Karpas-422 (cell line): ENCODE results near the gene RPGRIP1. TPM values are rescaled to one million over a fixed set of nuclear protein-coding genes. Genes with fewer than 3 reads are reported as not detected.
A peak's percentile ranks its signal among the peaks of the same experiment; 100 is the strongest.
"Not testable (repeated sequence)": the region's sequence is repeated elsewhere in the genome, so short reads cannot be mapped to it uniquely, and the experiment has no call there.

ENCODE experiments used
- DNase-seq: peaks from one replicate; pipeline ENCODE4 v3.0.0-alpha.2; 2015
- H2AFZ ChIP-seq: fragments of 200-600 bp; sonication (generic); 2 replicates; pipeline ENCODE4 v1.6.1; 2014; ENCODE audit warnings: antibody characterized with exemption, low read length, mixed read lengths
- H3K27ac ChIP-seq: fragments of 200-600 bp; sonication (generic); 2 replicates; pipeline ENCODE4 v1.5.1; 2014; ENCODE audit warnings: mild to moderate bottlenecking, low read length, moderate library complexity
- H3K27me3 ChIP-seq: fragments of 200-600 bp; sonication (generic); 2 replicates; pipeline ENCODE4 v1.6.1; 2014; ENCODE audit warnings: low read length, mixed read lengths
- H3K36me3 ChIP-seq: fragments of 200-600 bp; sonication (generic); 2 replicates; pipeline ENCODE4 v1.6.1; 2014; ENCODE audit warnings: low read length, mixed read lengths; ENCODE audit not compliant: insufficient read depth
- H3K4me1 ChIP-seq: fragments of 200-600 bp; sonication (generic); 2 replicates; pipeline ENCODE4 v1.6.1; 2014; ENCODE audit warnings: mild to moderate bottlenecking, low read length, mixed read lengths
- H3K4me2 ChIP-seq: fragments of 200-600 bp; sonication (generic); 2 replicates; pipeline ENCODE4 v1.6.1; 2014; ENCODE audit warnings: low read length, low read depth, mild to moderate bottlenecking; ENCODE audit not compliant: poor library complexity, severe bottlenecking
- H3K4me3 ChIP-seq: fragments of 200-600 bp; sonication (generic); 2 replicates; pipeline ENCODE4 v1.5.1; 2014; ENCODE audit warnings: mild to moderate bottlenecking, antibody characterized with exemption, low read length, mixed read lengths
- H3K79me2 ChIP-seq: fragments of 200-600 bp; sonication (generic); 2 replicates; pipeline ENCODE4 v1.6.1; 2014; ENCODE audit warnings: mild to moderate bottlenecking, low read length, mixed read lengths
- H3K9ac ChIP-seq: fragments of 200-600 bp; sonication (generic); 2 replicates; pipeline ENCODE4 v1.6.0; 2014; ENCODE audit warnings: low read length
- H3K9me2 ChIP-seq: fragments of 200-600 bp; sonication (generic), shearing (Covaris generic); replicated peaks from 2 replicates; pipeline ENCODE4 v1.6.0; 2014; ENCODE audit warnings: mild to moderate bottlenecking, low read length, moderate library complexity; ENCODE audit not compliant: insufficient read depth
- H3K9me3 ChIP-seq: fragments of 300-700, 200-600 bp; sonication (generic); 2 replicates; pipeline ENCODE4 v1.6.1; 2014; ENCODE audit warnings: low read length, mixed read lengths
- H4K20me1 ChIP-seq: fragments of 200-600 bp; sonication (generic); 2 replicates; pipeline ENCODE4 v1.6.1; 2014; ENCODE audit warnings: mild to moderate bottlenecking, antibody characterized with exemption, low read length, low read depth; ENCODE audit not compliant: insufficient read depth
- total RNA-seq: library from RNA; depleted of rRNA; stranded (reverse); fragments of >200 nt; shearing (Covaris generic); gene quantifications from 2 replicates; pipeline ENCODE4 v1.2.3, GENCODE V29; 2014; ENCODE audit warnings: low replicate concordance

The RPGRIP1 gene
- total RNA-seq, 1 experiment from 2014 or later, result not detected

GRCh38 chr14:21263284-21264024 is 16.4 kb upstream of the RPGRIP1 start:
- Histone ChIP-seq H3K4me2 (no peak overlapping the region), H3K9me3 (no peaks in the 10 kb centered on the region), H3K36me3 (peaks cover 81% of the 10 kb centered on the region), H3K27ac (peak overlapping the region; percentile 93), H3K9me2 (no peaks in the 10 kb centered on the region), H2AFZ (no peak overlapping the region), H4K20me1 (peaks cover 90% of the 10 kb centered on the region), H3K4me1 (peaks cover 56% of the 10 kb centered on the region), H3K4me3 (no peak overlapping the region), H3K9ac (no peak overlapping the region), H3K27me3 (no peaks in the 10 kb centered on the region), H3K79me2 (peaks cover 95% of the 10 kb centered on the region)
- DNase-seq, result no peak

- DNase-seq, result no peak
- Histone ChIP-seq H3K36me3 (peaks cover 79% of the 10 kb centered on the region), H2AFZ (no peak overlapping the region), H3K79me2 (peaks cover 95% of the 10 kb centered on the region), H3K4me1 (peaks cover 56% of the 10 kb centered on the region), H3K27me3 (no peaks in the 10 kb centered on the region), H3K4me3 (no peak overlapping the region), H3K4me2 (peak overlapping the region; percentile 88), H3K9ac (no peak overlapping the region), H4K20me1 (peaks cover 86% of the 10 kb centered on the region), H3K9me2 (no peaks in the 10 kb centered on the region), H3K9me3 (no peaks in the 10 kb centered on the region), H3K27ac (peak overlapping the region; percentile 93)
Measured at GRCh38 chr14:21264025-21264801, 15.7 kb upstream of the RPGRIP1 start.

GRCh38 chr14:21267431-21267845 is 12.4 kb upstream of the RPGRIP1 start:
- Histone ChIP-seq H3K27me3 (no peaks in the 10 kb centered on the region), H3K4me3 (peak overlapping the region; percentile 92), H4K20me1 (peaks cover 63% of the 10 kb centered on the region), H3K36me3 (peaks cover 58% of the 10 kb centered on the region), H3K9me3 (no peaks in the 10 kb centered on the region), H2AFZ (no peak overlapping the region), H3K9me2 (no peaks in the 10 kb centered on the region), H3K4me1 (peaks cover 62% of the 10 kb centered on the region), H3K4me2 (peak overlapping the region; percentile 88), H3K9ac (peak overlapping the region; percentile 95), H3K27ac (peak overlapping the region; percentile 93), H3K79me2 (peaks cover 68% of the 10 kb centered on the region)
- peak; percentile 85 for DNase-seq

- peaks cover 61% of the 10 kb centered on the region for H3K4me1 ChIP-seq
Measured at GRCh38 chr14:21267886-21268616, 11.8 kb upstream of the RPGRIP1 start.

GRCh38 chr14:21268617-21269251 is 11.1 kb upstream of the RPGRIP1 start:
- Histone ChIP-seq H2AFZ (no peak overlapping the region), H3K36me3 (peaks cover 50% of the 10 kb centered on the region), H3K27ac (peak overlapping the region; percentile 93), H3K79me2 (peaks cover 55% of the 10 kb centered on the region), H3K4me2 (peak overlapping the region; percentile 88), H3K27me3 (no peaks in the 10 kb centered on the region), H4K20me1 (peaks cover 51% of the 10 kb centered on the region), H3K4me3 (peak overlapping the region; percentile 92), H3K9me2 (no peaks in the 10 kb centered on the region), H3K9ac (peak overlapping the region; percentile 95), H3K4me1 (peaks cover 55% of the 10 kb centered on the region), H3K9me3 (no peaks in the 10 kb centered on the region)
- peak; percentile 92 for DNase-seq

More at GRCh38 chr14:21267886-21268616, 11.8 kb upstream of the RPGRIP1 start:
- DNase-seq, result peak; percentile 62
- H3K9me3 ChIP-seq, result no peaks in the 10 kb centered on the region
- H3K4me3 ChIP-seq, result peak overlapping the region; percentile 92
- no peak overlapping the region for H2AFZ ChIP-seq
- no peaks in the 10 kb centered on the region for H3K27me3 ChIP-seq
- no peaks in the 10 kb centered on the region for H3K9me2 ChIP-seq
- H3K27ac ChIP-seq, result peak overlapping the region; percentile 93
- H4K20me1 ChIP-seq, result peaks cover 58% of the 10 kb centered on the region
- H3K9ac ChIP-seq, result peak overlapping the region; percentile 95
- peak overlapping the region; percentile 88 for H3K4me2 ChIP-seq
- H3K36me3 ChIP-seq, result peaks cover 56% of the 10 kb centered on the region
- H3K79me2 ChIP-seq, result peaks cover 62% of the 10 kb centered on the region

DNA sequence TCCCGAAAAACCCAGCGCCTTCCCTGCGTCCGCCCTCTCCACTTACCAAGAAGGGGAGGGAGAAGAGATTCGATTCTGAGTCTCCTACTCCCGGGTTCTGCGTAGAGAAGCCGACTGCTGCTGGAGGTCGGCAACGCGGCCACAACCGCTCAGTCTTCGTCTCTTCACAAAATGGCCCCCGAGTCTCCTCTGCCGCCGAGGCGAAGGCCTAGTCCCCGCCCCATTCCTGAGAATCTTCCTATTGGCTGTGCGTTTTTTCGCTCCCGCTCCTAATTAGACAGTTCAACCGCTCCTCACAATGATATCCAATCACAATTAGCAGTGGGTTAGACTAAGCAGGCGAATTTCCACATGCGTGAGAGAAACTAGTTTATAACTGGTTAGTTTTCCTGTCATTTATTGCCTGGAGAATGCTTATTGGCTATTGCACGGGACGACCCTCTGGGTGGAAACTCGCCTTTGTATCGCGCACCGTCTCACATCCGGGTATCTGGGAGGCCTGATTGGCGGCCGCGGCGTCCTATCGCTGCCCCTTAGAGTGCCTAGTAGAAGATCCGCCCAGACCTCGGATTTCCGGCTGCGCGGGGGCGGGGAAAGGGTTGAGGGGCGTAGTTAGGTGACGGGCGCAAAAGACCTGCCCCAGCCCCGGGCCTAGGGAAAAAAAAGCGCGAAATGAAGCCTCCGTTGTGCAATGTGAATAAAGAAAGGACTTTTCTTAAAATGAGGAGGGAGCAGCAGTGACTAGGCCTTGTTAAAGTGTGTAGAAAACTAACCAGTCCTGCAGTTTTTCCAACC is 10.4 kb upstream of the RPGRIP1 start, which contains the start of gene HNRNPC:
HNRNPC (minus strand) TSS at position 191 of the 795 bp plus-strand sequence. CDS start 35,249 bp downstream, outside the sequence.
- Histone ChIP-seq H3K9ac (peak within 1 kb of the TSS; percentile 95), H3K36me3 (peaks cover 42% of the 10 kb centered on the region), H2AFZ (peak within 1 kb of the TSS; percentile 41; the same call in 1 of the 2 replicates), H3K4me3 (peak within 1 kb of the TSS; percentile 92), H3K4me2 (peak within 1 kb of the TSS; percentile 88), H3K27ac (peak within 1 kb of the TSS; percentile 93), H3K4me1 (peaks cover 50% of the 10 kb centered on the region), H3K9me2 (no peaks in the 10 kb centered on the region), H3K9me3 (no peaks in the 10 kb centered on the region), H3K27me3 (no peaks in the 10 kb centered on the region), H3K79me2 (peaks cover 48% of the 10 kb centered on the region), H4K20me1 (peaks cover 44% of the 10 kb centered on the region)
- peak; percentile 100 for DNase-seq

DNA sequence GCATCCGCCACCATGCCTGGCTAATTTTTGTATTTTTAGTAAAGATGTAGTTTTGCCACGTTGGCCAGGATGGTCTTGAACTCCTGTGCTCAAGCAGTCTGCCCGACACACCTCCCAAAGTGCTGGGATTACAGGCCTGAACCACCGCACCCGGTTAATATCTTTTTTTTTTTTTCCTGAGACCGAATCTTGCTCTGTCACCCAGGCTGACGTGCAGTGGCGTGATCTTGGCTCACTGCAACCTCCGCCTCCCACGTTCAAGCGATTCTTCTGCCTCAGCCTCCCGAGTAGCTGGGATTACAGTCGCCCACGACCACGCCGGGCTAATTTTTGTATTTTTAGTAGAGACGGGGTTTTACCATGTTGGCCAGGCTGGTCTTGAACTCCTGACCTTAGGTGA is 7.2 kb upstream of the RPGRIP1 start:
- H3K9ac ChIP-seq, H3K27me3 ChIP-seq, H3K4me3 ChIP-seq, H3K4me2 ChIP-seq, H2AFZ ChIP-seq, H3K9me3 ChIP-seq, H3K9me2 ChIP-seq, H3K27ac ChIP-seq, DNase-seq: not testable (repeated sequence)
- peaks cover 14% of the 10 kb centered on the region for H3K36me3 ChIP-seq
- H3K4me1 ChIP-seq, result peaks cover 26% of the 10 kb centered on the region
- peaks cover 16% of the 10 kb centered on the region for H3K79me2 ChIP-seq
- H4K20me1 ChIP-seq, result peaks cover 12% of the 10 kb centered on the region
